GM12878 (cell line): ENCODE measurements around the gene IMMP2L.
A peak's percentile ranks its signal among the peaks of the same experiment; 100 is the strongest.

Experiments used
- CTCF ChIP-seq, 3 experiments: IDR thresholded peaks in 2 of 3; conservative IDR thresholded peaks in 1 of 3; 2 replicates each; pipeline ENCODE4 v1.5.1; 2011; ENCODE audit warnings: low read depth in 3 of 3, low read length in 3 of 3, mild to moderate bottlenecking in 3 of 3, control low read depth in 2 of 3, moderate library complexity in 2 of 3, inconsistent platforms in 1 of 3, mixed read lengths in 1 of 3; ENCODE audit not compliant: control insufficient read depth in 2 of 3, insufficient read depth in 1 of 3; ENCODE audit errors: extremely low read depth in 1 of 3
- RBBP5 ChIP-seq: fragments of 200-600 bp; sonication (generic); conservative IDR thresholded peaks from 2 replicates; pipeline ENCODE4 v1.6.1; 2016
- REST ChIP-seq: IDR thresholded peaks from 2 replicates; pipeline ENCODE4 v1.6.1; 2012; ENCODE audit warnings: mild to moderate bottlenecking, low read depth, low read length
- SUZ12 ChIP-seq: fragments of 200-600 bp; sonication (generic); IDR thresholded peaks from one replicate; pipeline ENCODE4 v1.6.1; 2018; ENCODE audit warnings: antibody characterized with exemption, mild to moderate bottlenecking; ENCODE audit not compliant: unreplicated experiment
- ZNF207 ChIP-seq: fragments of 450-650 bp; IDR thresholded peaks from 2 replicates; pipeline ENCODE4 v1.6.1; 2014; ENCODE audit warnings: antibody characterized with exemption, mild to moderate bottlenecking, borderline replicate concordance

GRCh38 chr7:111083413-111083812 is 478.9 kb downstream of the IMMP2L start:
- TF ChIP-seq CTCF (IDR thresholded peaks at IDR 0.05 in 2 of 3, conservative IDR thresholded peaks at IDR 0.05 in 1 of 3; ENCODE audit: control insufficient read depth in 2 of 3, extremely low read depth in 1 of 3, insufficient read depth in 1 of 3, low read depth in 3 of 3, low read length in 3 of 3) (no peak), SUZ12 (no peak), RBBP5 (no peak), REST (0 out of 2 replicates have a peak, but pooled peaks have one; percentile 16), ZNF207 (no peak)
